DND-41 (cell line): Measurements from ENCODE around the gene KAZN.

Experiments used
- ATAC-seq: fragments of 200-7000 bp; cut with Tn5 transposase; 3 replicates; pipeline ENCODE4 v1.9.1; 2021; ENCODE audit warnings: low read depth; ENCODE audit not compliant: insufficient read depth
- DNase-seq: peaks from one replicate; pipeline ENCODE4 v3.0.0-alpha.2; 2020
- H2AFZ ChIP-seq: 2 replicates; pipeline ENCODE4 v1.6.0; 2012; ENCODE audit warnings: low read depth, low read length
- H3K27ac ChIP-seq: 2 replicates; pipeline ENCODE4 v1.5.1; 2012; ENCODE audit warnings: low read length, inconsistent platforms
- H3K27me3 ChIP-seq: fragments of 200-600 bp; sonication (generic); 2 replicates; pipeline ENCODE4 v1.6.0; 2012; ENCODE audit warnings: low read length, mild to moderate bottlenecking, inconsistent platforms; ENCODE audit not compliant: insufficient read depth, poor library complexity
- H3K36me3 ChIP-seq: 2 replicates; pipeline ENCODE4 v1.5.1; 2012; ENCODE audit warnings: low read length, inconsistent platforms; ENCODE audit not compliant: insufficient read depth
- H3K4me1 ChIP-seq: 2 replicates; pipeline ENCODE4 v1.5.1; 2012; ENCODE audit warnings: mild to moderate bottlenecking, low read length; ENCODE audit not compliant: insufficient read depth
- H3K4me2 ChIP-seq: 2 replicates; pipeline ENCODE4 v1.6.0; 2012; ENCODE audit warnings: mild to moderate bottlenecking, moderate library complexity, low read length, inconsistent platforms; ENCODE audit not compliant: insufficient read depth
- H3K4me3 ChIP-seq, 2 experiments: fragments of 200-600 bp in 1 of 2; shearing (Covaris generic) in 1 of 2; 2 replicates each; pipeline ENCODE4 v1.5.1; 2012 to 2016; ENCODE audit warnings: inconsistent platforms in 2 of 2, low read length in 2 of 2, mild to moderate bottlenecking in 2 of 2, low read depth in 1 of 2, moderate library complexity in 1 of 2
- H3K79me2 ChIP-seq: 2 replicates; pipeline ENCODE4 v1.6.0; 2012; ENCODE audit warnings: low read length, inconsistent platforms; ENCODE audit not compliant: insufficient read depth
- H3K9ac ChIP-seq: 2 replicates; pipeline ENCODE4 v1.6.0; 2012; ENCODE audit warnings: low read depth, mild to moderate bottlenecking, inconsistent platforms, low read length, moderate library complexity
- H3K9me3 ChIP-seq: 2 replicates; pipeline ENCODE4 v1.5.1; 2012; ENCODE audit warnings: low read length, moderate library complexity, mild to moderate bottlenecking, inconsistent platforms; ENCODE audit not compliant: insufficient read depth, severe bottlenecking
- H4K20me1 ChIP-seq: 2 replicates; pipeline ENCODE4 v1.6.0; 2012; ENCODE audit warnings: low read length; ENCODE audit not compliant: insufficient read depth
- CTCF ChIP-seq: IDR thresholded peaks from 2 replicates; pipeline ENCODE4 v1.5.1; 2012; ENCODE audit warnings: borderline replicate concordance, low read length, moderate library complexity, mild to moderate bottlenecking; ENCODE audit not compliant: poor library complexity, severe bottlenecking; ENCODE audit errors: extremely low read depth
- EZH2 ChIP-seq: IDR thresholded peaks from 3 replicates; pipeline ENCODE4 v1.6.1; 2012; ENCODE audit warnings: borderline replicate concordance, low read depth, mild to moderate bottlenecking, moderate library complexity, low read length, inconsistent platforms; ENCODE audit not compliant: severe bottlenecking

Gene KAZN

GRCh38 chr1:14778541-14778897 is 180.0 kb downstream of the KAZN start:
- DNase-seq (no peak), ATAC-seq (no peak; the same call in 1 of the 3 replicates)
- no peaks in the 10 kb centered on the region for H3K27me3 ChIP-seq
- no peaks in the 10 kb centered on the region for H3K9me3 ChIP-seq
- H4K20me1 ChIP-seq, result no peaks in the 10 kb centered on the region
- H2AFZ ChIP-seq, result peak overlapping the region; percentile 31
- H3K9ac ChIP-seq, result peak overlapping the region; percentile 55
- TF ChIP-seq EZH2, result no peak
- no peak for TF ChIP-seq CTCF
- H3K4me2 ChIP-seq, result peak overlapping the region; percentile 59
- peak overlapping the region; percentile 98 for H3K27ac ChIP-seq
- peaks cover 38% of the 10 kb centered on the region for H3K4me1 ChIP-seq
- no peaks in the 10 kb centered on the region; the same call in 1 of the 2 replicates for H3K79me2 ChIP-seq
- no peaks in the 10 kb centered on the region for H3K36me3 ChIP-seq
- no peak overlapping the region for H3K4me3 ChIP-seq

GRCh38 chr1:14778898-14779865 is 180.7 kb downstream of the KAZN start:
- peak overlapping the region; percentile 98 for H3K27ac ChIP-seq
- peak overlapping the region; percentile 48; the same call in 1 of the 2 replicates for H2AFZ ChIP-seq
- H3K79me2 ChIP-seq, result no peaks in the 10 kb centered on the region; the same call in 1 of the 2 replicates
- H3K9ac ChIP-seq, result peak overlapping the region; percentile 55
- H3K4me1 ChIP-seq, result peaks cover 38% of the 10 kb centered on the region
- H4K20me1 ChIP-seq, result no peaks in the 10 kb centered on the region
- TF ChIP-seq CTCF (peak; percentile 81), EZH2 (no peak)
- DNase-seq (peak; percentile 68), ATAC-seq (peak; percentile 51)
- no peak overlapping the region for H3K4me3 ChIP-seq
- H3K36me3 ChIP-seq, result no peaks in the 10 kb centered on the region
- H3K9me3 ChIP-seq, result no peaks in the 10 kb centered on the region
- H3K4me2 ChIP-seq, result peak overlapping the region; percentile 59
- no peaks in the 10 kb centered on the region for H3K27me3 ChIP-seq

DNA sequence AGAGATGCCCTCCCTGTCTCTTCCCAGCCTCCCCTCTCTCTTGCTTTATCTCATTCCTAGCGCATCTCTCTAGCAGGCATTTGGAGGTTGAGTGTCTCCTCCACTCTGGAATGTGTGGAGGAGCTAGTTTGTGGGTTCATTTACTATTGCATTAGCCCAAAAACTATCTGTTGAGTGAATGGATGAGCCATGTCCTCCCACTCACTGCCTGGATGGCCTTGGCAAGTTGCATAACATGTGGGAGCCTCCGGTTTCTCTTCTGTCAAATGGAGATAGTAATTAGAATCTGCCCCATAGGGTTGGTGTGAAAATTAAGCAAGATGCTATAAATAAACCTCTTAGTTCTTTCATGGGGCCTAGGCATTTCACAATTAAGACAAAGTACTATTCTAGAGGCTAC is 181.8 kb downstream of the KAZN start:
- Histone ChIP-seq H3K4me2 (no peak overlapping the region), H3K9me3 (no peaks in the 10 kb centered on the region), H3K27me3 (no peaks in the 10 kb centered on the region), H3K9ac (no peak overlapping the region), H2AFZ (no peak overlapping the region), H3K79me2 (no peaks in the 10 kb centered on the region; the same call in 1 of the 2 replicates), H3K27ac (peak overlapping the region; percentile 98; the same call in 1 of the 2 replicates), H3K36me3 (no peaks in the 10 kb centered on the region), H3K4me1 (peaks cover 38% of the 10 kb centered on the region), H3K4me3 (no peak overlapping the region), H4K20me1 (no peaks in the 10 kb centered on the region)
- no peak for ATAC-seq
- no peak for TF ChIP-seq CTCF
- no peak for TF ChIP-seq EZH2
- no peak for DNase-seq
